ENCODE measurements around the gene AP3B1. TPM values are rescaled to one million over a fixed set of nuclear protein-coding genes. Genes with fewer than 3 reads are reported as not detected.

Gene AP3B1
- total and polyA plus RNA-seq, 2 of the 8 experiments (the other 6 are each of a cell fraction or from before 2014, with no cell fraction given): 45.8 to 48.3 TPM

GRCh38 chr5:78318337-78318736 lies 23.8 kb upstream of the AP3B1 start:
- no peaks in the 10 kb centered on the region for H4K20me1 ChIP-seq (replicated peaks in 1 of 2; ENCODE audit: control insufficient read depth in 1 of 2, insufficient read depth in 2 of 2, low read length in 2 of 2)
- no peaks in the 10 kb centered on the region for H3K23me2 ChIP-seq (ENCODE audit: low read depth, low read length)
- POLR2A ChIA-PET (ENCODE audit: partially characterized antibody): no interaction called here
- TF ChIP-seq ATF3 (IDR thresholded peaks at IDR 0.05; ENCODE audit: insufficient read depth, low read depth, low read length) (no peak), CBX5 (IDR thresholded peaks at IDR 0.05; ENCODE audit: low read depth, low read length) (no peak), SIRT6 (IDR thresholded peaks at IDR 0.05; ENCODE audit: low read length) (no peak), SP1 (IDR thresholded peaks at IDR 0.05; ENCODE audit: low read depth, low read length) (no peak), SP4 (IDR thresholded peaks at IDR 0.05; ENCODE audit: low read length) (no peak), POLR2A (IDR thresholded peaks at IDR 0.05; ENCODE audit: control extremely low read depth in 1 of 2, low read depth in 2 of 2, low read length in 2 of 2) (no peak), TAF7 (optimal IDR thresholded peaks at IDR 0.05; ENCODE audit: borderline replicate concordance, low read depth, low read length) (no peak), NRF1 (IDR thresholded peaks at IDR 0.05; ENCODE audit: low read depth, low read length) (no peak), GABPA (IDR thresholded peaks at IDR 0.05; ENCODE audit: borderline replicate concordance, insufficient read depth, low read length) (no peak), SRF (IDR thresholded peaks at IDR 0.05; ENCODE audit: low read depth, low read length) (no peak), POU5F1 (IDR thresholded peaks at IDR 0.05; ENCODE audit: low read depth, low read length) (no peak), USF2 (IDR thresholded peaks at IDR 0.05; ENCODE audit: low read length) (no peak), YY1 (IDR thresholded peaks at IDR 0.05; ENCODE audit: low read depth, low read length) (no peak)

More at GRCh38 chr5:78318337-78318736, 23.8 kb upstream of the AP3B1 start:
- Histone ChIP-seq H2AK5ac (ENCODE audit: low read depth, low read length) (no peak overlapping the region), H3K23ac (ENCODE audit: insufficient read length) (no peak overlapping the region), H4K8ac (ENCODE audit: extremely low read depth, insufficient read depth, low read length) (no peak overlapping the region), H3K79me1 (ENCODE audit: low read depth, low read length) (no peaks in the 10 kb centered on the region), H2BK12ac (ENCODE audit: low read depth, low read length) (no peak overlapping the region), H3K27me3 (replicated peaks in 1 of 4; ENCODE audit: control insufficient read depth in 3 of 4, extremely low read depth in 1 of 4, insufficient read depth in 3 of 4, low read length in 3 of 4) (no peaks in the 10 kb centered on the region), H3K4me2 (ENCODE audit: insufficient read depth in 1 of 2, low read depth in 2 of 2, low read length in 2 of 2) (no peak overlapping the region), H3K4ac (replicated peaks; ENCODE audit: insufficient read length, low read depth, low read length) (no peak overlapping the region), H2AFZ (ENCODE audit: low read length) (no peak overlapping the region), H2BK15ac (ENCODE audit: low read length) (no peak overlapping the region), H3K18ac (ENCODE audit: extremely low read depth, low read length) (no peak overlapping the region), H3K14ac (ENCODE audit: insufficient read length) (no peak overlapping the region), H3K4me3 (ENCODE audit: extremely low read depth in 1 of 4, insufficient read depth in 2 of 4, low read depth in 3 of 4, low read length in 4 of 4) (no peak overlapping the region), H3K27ac (ENCODE audit: low read depth, low read length) (no peak overlapping the region), H3K9me3 (ENCODE audit: insufficient read depth in 2 of 2, low read depth in 1 of 2, low read length in 1 of 2) (peaks cover 0 to 4% of the 10 kb centered on the region in 2 experiments; a peak in 1 of 4 replicates), H2BK120ac (replicated peaks; ENCODE audit: low read depth, low read length) (no peak overlapping the region), H3K9ac (replicated peaks in 1 of 4; ENCODE audit: extremely low read depth in 1 of 4, low read depth in 3 of 4, low read length in 3 of 4) (no peak overlapping the region), H3K56ac (replicated peaks; ENCODE audit: insufficient read length, low read depth, low read length) (no peak overlapping the region), H3K4me1 (replicated peaks in 1 of 4; ENCODE audit: control insufficient read depth in 3 of 4, insufficient read depth in 4 of 4, low read length in 3 of 4) (no peaks in the 10 kb centered on the region), H2BK20ac (ENCODE audit: low read length) (no peak overlapping the region), H3K36me3 (ENCODE audit: control insufficient read depth in 2 of 4, insufficient read depth in 4 of 4, low read length in 3 of 4) (no peaks in the 10 kb centered on the region), H4K91ac (replicated peaks; ENCODE audit: insufficient read length, low read length) (no peak overlapping the region), H4K5ac (ENCODE audit: insufficient read length, low read depth, low read length) (no peak overlapping the region), H3K79me2 (ENCODE audit: control insufficient read depth in 1 of 2, insufficient read depth in 2 of 2, low read length in 2 of 2) (no peaks in the 10 kb centered on the region), H2BK5ac (ENCODE audit: low read depth, low read length) (no peak overlapping the region)
- DNase-seq (ENCODE audit: low read depth in 1 of 2, low spot score in 2 of 2): no peak
- CTCF ChIA-PET (ENCODE audit: partially characterized antibody): interaction anchor here (0.6 kb wide), 1 partner anchor 682 kb away, joined by 3 read pairs; no protein-coding TSS in a partner anchor
- WGBS, 2 experiments (ENCODE audit: extremely low coverage in 1 of 2, insufficient coverage in 1 of 2, insufficient read length in 1 of 2, insufficient replicate concordance in 2 of 2, low coverage in 1 of 2, low lambda C conversion rate in 2 of 2, missing lambda C conversion rate in 1 of 2): 89% methylated on average over 3 of the region's 3 CpGs; no CpG with 5 or more reads in 1 of the 2 experiments
- FAIRE-seq: no peak

Measured in H1 (cell line).